Right atrium auricular region (tissue), 2 donors: ENCODE measurements around the gene UNC45A. TPM values are rescaled to one million over a fixed set of nuclear protein-coding genes. Genes with fewer than 3 reads are reported as not detected.
A peak's percentile ranks its signal among the peaks of the same experiment; 100 is the strongest.

Experiments
- DNase-seq: peaks from one replicate; pipeline ENCODE4 v3.0.0-alpha.2; 2019; ENCODE audit warnings: low spot score
- H3K27ac ChIP-seq, 2 donors: fragments of 200-600 bp; sonication (generic); 1 replicate in 1 of 2; 2 replicates in 1 of 2; pipeline ENCODE4 v1.5.1; 2016 to 2019
- H3K27me3 ChIP-seq, 2 donors: fragments of 200-600 bp; sonication (generic); one replicate each; pipeline versions ENCODE4 v1.5.1 to v1.6.0; 2017 to 2019
- H3K36me3 ChIP-seq: fragments of 200-600 bp; sonication (generic); one replicate; pipeline ENCODE4 v1.5.1; 2016
- H3K4me1 ChIP-seq, 2 donors: fragments of 200-600 bp; sonication (generic); one replicate each; pipeline versions ENCODE4 v1.5.1 to v1.6.0; 2017 to 2019
- H3K4me3 ChIP-seq, 2 donors: fragments of 200-600 bp; sonication (generic); 1 replicate in 1 of 2; 2 replicates in 1 of 2; pipeline ENCODE4 v1.5.1; 2017 to 2019; ENCODE audit warnings: mild to moderate bottlenecking in 1 of 2, moderate library complexity in 1 of 2
- H3K9me3 ChIP-seq, 2 donors: fragments of 200-600 bp; sonication (generic); one replicate each; pipeline ENCODE4 v1.5.1; 2019
- total RNA-seq, 2 donors: library from RNA; depleted of rRNA; stranded (reverse); fragments of >200 nt; gene quantifications; one replicate each; pipeline ENCODE4 v1.1.0, GENCODE V29; 2016
- TF ChIP-seq, protein P1 (sequence below), 2 donors: fragments of 200-600 bp; sonication (generic); IDR thresholded peaks; one replicate each; pipeline ENCODE4 v1.5.1; 2019; ENCODE audit warnings: antibody characterized with exemption in 2 of 2

The UNC45A gene
- total RNA-seq, 2 donors from 2014 or later: 17.4 to 19.0 TPM

DNA sequence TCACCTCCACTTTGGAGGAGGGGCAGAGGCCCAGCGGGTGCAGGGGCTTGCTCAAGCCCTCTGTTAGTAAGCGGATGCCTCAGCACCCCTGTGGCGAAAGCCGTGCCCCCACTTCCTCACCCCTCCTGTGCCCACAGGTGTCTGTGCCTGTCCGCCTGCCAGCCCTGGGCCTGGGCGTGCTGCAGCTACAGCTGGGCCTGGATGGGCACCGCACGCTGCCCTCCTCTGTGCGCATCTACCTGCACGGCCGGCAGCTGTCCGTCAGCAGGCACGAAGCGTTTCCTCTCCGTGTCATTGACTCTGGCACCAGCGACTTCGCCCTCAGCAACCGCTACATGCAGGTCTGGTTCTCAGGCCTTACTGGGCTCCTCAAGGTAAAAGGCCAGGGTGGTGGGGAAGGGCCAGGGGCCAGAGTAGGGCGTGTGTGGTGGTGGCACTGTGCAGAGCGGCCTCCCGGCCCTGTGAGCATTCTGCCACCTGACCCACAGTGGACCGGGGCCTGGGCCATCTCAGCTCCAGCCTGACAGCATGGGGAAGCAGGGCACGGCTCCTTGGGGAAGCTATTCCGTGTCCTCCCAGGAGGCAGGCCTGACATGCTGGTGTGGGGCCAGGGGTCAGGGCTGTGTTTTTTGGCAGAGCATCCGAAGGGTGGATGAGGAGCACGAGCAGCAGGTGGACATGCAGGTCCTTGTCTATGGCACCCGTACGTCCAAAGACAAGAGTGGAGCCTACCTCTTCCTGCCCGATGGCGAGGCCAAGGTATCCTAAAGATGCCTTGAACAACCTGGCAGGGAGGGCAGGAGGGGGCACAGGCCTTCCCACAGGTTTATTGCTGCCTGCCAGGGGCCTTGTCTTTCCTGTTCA, 22.9 kb upstream of the UNC45A start:
- H3K27me3 ChIP-seq: no peaks in the 10 kb centered on the region
- H3K36me3 ChIP-seq: peaks cover 94% of the 10 kb centered on the region
- TF ChIP-seq, protein P1, sequence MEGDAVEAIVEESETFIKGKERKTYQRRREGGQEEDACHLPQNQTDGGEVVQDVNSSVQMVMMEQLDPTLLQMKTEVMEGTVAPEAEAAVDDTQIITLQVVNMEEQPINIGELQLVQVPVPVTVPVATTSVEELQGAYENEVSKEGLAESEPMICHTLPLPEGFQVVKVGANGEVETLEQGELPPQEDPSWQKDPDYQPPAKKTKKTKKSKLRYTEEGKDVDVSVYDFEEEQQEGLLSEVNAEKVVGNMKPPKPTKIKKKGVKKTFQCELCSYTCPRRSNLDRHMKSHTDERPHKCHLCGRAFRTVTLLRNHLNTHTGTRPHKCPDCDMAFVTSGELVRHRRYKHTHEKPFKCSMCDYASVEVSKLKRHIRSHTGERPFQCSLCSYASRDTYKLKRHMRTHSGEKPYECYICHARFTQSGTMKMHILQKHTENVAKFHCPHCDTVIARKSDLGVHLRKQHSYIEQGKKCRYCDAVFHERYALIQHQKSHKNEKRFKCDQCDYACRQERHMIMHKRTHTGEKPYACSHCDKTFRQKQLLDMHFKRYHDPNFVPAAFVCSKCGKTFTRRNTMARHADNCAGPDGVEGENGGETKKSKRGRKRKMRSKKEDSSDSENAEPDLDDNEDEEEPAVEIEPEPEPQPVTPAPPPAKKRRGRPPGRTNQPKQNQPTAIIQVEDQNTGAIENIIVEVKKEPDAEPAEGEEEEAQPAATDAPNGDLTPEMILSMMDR (IDR thresholded peaks at IDR 0.05): no peak
- no peak for DNase-seq
- no peak overlapping the region for H3K4me3 ChIP-seq
- no peaks in the 10 kb centered on the region for H3K9me3 ChIP-seq
- H3K27ac ChIP-seq: no peak overlapping the region
- H3K4me1 ChIP-seq: peaks cover 0 to 44% of the 10 kb centered on the region in 2 donors

DNA sequence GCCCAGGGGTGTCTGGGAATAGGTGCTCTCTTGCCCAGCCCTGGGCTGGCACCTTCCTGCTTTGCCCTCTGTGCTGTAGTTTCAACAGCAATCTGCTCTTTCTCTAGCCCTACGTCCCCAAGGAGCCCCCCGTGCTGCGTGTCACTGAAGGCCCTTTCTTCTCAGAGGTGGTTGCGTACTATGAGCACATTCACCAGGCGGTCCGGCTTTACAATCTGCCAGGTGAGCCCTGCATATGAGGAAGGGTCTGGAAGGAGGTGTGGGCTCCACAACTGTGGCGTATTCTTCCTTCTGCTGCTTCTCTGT, 22.4 kb upstream of the UNC45A start:
- H3K27ac ChIP-seq: no peak overlapping the region
- TF ChIP-seq, protein P1 (IDR thresholded peaks at IDR 0.05): no peak
- H3K4me3 ChIP-seq: no peak overlapping the region
- H3K27me3 ChIP-seq: no peaks in the 10 kb centered on the region
- DNase-seq: no peak
- no peaks in the 10 kb centered on the region for H3K9me3 ChIP-seq
- H3K4me1 ChIP-seq: peaks cover 0 to 44% of the 10 kb centered on the region in 2 donors
- H3K36me3 ChIP-seq: peaks cover 91% of the 10 kb centered on the region

DNA sequence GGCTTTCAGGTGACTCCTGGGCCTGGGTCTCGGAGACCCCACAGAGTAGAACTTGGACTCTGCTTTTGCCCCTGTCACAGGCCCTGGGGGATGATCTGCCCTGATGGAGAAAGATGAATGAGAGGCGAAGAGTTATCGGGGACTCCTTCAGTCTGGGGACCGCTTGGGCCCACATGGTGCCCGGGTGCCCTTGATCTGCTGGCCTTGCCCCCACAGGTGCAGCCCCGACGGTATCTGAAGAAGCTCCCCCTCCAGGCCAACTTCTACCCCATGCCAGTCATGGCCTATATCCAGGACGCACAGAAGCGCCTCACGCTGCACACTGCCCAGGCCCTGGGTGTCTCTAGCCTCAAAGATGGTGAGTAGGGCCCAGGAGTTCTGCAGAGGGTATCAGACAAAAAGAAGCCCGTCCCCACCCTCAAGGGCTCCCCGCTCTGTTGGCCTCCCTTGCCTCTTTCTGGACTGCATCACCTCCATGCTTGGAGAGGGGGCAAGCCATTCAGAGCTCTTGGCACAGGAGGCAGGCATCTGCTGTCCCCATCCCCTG, 21.6 kb upstream of the UNC45A start:
- peaks cover 96% of the 10 kb centered on the region for H3K36me3 ChIP-seq
- H3K4me3 ChIP-seq: no peak overlapping the region
- H3K9me3 ChIP-seq: no peaks in the 10 kb centered on the region
- no peak for DNase-seq
- no peaks in the 10 kb centered on the region for H3K27me3 ChIP-seq
- H3K27ac ChIP-seq: no peak overlapping the region
- peaks cover 0 to 44% of the 10 kb centered on the region in 2 donors for H3K4me1 ChIP-seq
- TF ChIP-seq, protein P1 (IDR thresholded peaks at IDR 0.05): no peak

DNA sequence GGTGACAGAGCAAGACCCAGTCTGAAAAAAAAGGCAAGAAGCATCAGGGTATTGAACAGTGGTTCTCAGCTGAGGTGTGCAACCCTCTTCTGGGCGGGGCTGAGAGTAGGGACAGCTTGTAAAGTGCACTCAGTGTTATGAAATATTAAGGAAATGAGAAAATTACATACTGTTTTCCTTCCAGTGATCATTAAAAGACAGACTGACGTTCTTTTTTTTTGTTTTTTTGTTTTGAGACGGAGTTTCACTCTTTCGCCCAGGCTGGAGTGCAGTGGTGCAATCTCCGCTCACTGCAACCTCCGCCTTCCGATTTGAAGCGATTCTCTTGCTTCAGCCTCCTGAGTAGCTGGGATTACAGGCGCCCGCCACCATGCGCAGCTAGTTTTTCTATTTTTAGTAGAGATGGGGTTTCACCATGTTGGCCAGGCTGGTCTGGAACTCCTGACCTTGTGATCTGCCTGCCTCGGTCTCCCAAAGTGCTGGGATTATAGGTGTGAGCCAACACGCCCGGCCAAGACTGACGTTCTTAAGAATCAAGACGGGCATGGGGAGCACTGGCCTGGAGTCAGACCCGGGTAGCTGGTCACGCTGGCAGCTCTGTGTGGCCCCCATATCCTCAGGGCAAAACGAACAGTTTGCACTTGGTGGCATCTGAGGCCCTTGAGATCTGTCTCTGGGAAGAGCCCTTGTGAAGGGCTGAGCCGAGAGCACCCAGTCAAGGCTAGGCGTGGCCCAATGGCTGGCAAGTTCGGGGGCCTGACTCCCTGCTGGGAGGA, 20.6 kb upstream of the UNC45A start:
- Histone ChIP-seq H3K27ac (peak overlapping the region; percentile 76 to 89), H3K4me1 (peaks cover 0 to 46% of the 10 kb centered on the region in 2 donors), H3K27me3 (no peaks in the 10 kb centered on the region), H3K9me3 (no peaks in the 10 kb centered on the region), H3K36me3 (peaks cover 96% of the 10 kb centered on the region), H3K4me3 (no peak overlapping the region)
- TF ChIP-seq, protein P1 (IDR thresholded peaks at IDR 0.05): no peak
- no peak for DNase-seq

DNA sequence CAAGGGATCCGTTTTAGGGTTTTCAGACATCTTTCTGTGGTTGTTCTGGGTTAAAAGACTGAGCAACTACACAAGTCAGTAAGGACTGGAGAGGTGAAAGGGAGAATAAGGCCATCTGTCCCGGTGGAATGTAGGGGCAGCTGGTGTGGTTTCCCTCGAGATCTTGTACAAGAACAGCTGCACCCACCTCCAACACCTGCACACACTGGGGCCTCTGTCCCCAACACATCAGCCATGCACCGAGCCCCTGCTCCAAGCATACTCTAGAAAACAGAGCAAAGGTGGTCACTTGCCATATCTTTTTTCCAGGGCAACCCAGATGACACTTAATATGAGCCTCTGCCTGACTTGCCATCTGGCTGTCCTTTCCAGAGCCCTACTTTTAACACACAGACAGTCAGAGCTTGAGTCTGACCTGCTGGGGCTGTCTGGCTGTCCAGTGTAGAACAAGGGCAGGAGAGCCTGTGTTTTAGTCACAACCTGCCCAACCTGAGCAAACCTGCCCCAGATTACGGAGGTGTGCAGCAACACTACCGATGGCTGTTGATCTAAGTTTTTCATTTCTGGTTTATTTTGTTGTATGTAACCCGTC, 19.8 kb upstream of the UNC45A start:
- no peaks in the 10 kb centered on the region for H3K27me3 ChIP-seq
- no peaks in the 10 kb centered on the region for H3K9me3 ChIP-seq
- H3K36me3 ChIP-seq: peaks cover 96% of the 10 kb centered on the region
- H3K4me1 ChIP-seq: peaks cover 0 to 51% of the 10 kb centered on the region in 2 donors
- no peak for DNase-seq
- H3K27ac ChIP-seq: peak overlapping the region; percentile 76 to 89
- TF ChIP-seq, protein P1 (IDR thresholded peaks at IDR 0.05): no peak
- H3K4me3 ChIP-seq: no peak overlapping the region
